GM18870 (cell line): ENCODE data around the gene USH2A.
"Not testable (repeated sequence)": the region's sequence is repeated elsewhere in the genome, so short reads cannot be mapped to it uniquely, and the experiment has no call there.

ENCODE experiments used
- ATAC-seq: cut with Tn5 transposase; IDR thresholded peaks from one replicate; pipeline ENCODE4 v1.9.1; 2021; ENCODE audit warnings: moderate library complexity; ENCODE audit not compliant: unreplicated experiment

Gene USH2A

GRCh38 chr1:216389774-216390173 lies 33.5 kb downstream of the USH2A start:
- ATAC-seq: no peak

- ATAC-seq: no peak
Observed at GRCh38 chr1:216388558-216388957, 34.7 kb downstream of the USH2A start.

GRCh38 chr1:216387782-216388181 lies 35.5 kb downstream of the USH2A start:
- ATAC-seq: no peak

GRCh38 chr1:216379441-216379840 lies 43.8 kb downstream of the USH2A start:
- ATAC-seq: no peak

GRCh38 chr1:216368249-216368648 lies 55.0 kb downstream of the USH2A start:
- ATAC-seq: no peak

- no peak for ATAC-seq
Observed at GRCh38 chr1:216366979-216367378, 56.3 kb downstream of the USH2A start.

- ATAC-seq: no peak
Observed at GRCh38 chr1:216356945-216357344, 66.3 kb downstream of the USH2A start.

GRCh38 chr1:216350186-216350585 lies 73.1 kb downstream of the USH2A start:
- no peak for ATAC-seq

- ATAC-seq: no peak
Observed at GRCh38 chr1:216346526-216346925, 76.7 kb downstream of the USH2A start.

GRCh38 chr1:216340542-216340941 lies 82.7 kb downstream of the USH2A start:
- not testable (repeated sequence) for ATAC-seq

GRCh38 chr1:216332462-216332861 lies 90.8 kb downstream of the USH2A start:
- ATAC-seq: no peak

- no peak for ATAC-seq
Observed at GRCh38 chr1:216332003-216332402, 91.2 kb downstream of the USH2A start.

- no peak for ATAC-seq
Observed at GRCh38 chr1:216331211-216331610, 92.0 kb downstream of the USH2A start.

- ATAC-seq: no peak
Observed at GRCh38 chr1:216330262-216330661, 93.0 kb downstream of the USH2A start.

GRCh38 chr1:216325946-216326345 lies 97.3 kb downstream of the USH2A start:
- no peak for ATAC-seq

- ATAC-seq: no peak
Observed at GRCh38 chr1:216325336-216325735, 97.9 kb downstream of the USH2A start.

GRCh38 chr1:216323344-216323743 lies 99.9 kb downstream of the USH2A start:
- ATAC-seq: no peak

- no peak for ATAC-seq
Observed at GRCh38 chr1:216314379-216315095, 108.7 kb downstream of the USH2A start.

- no peak for ATAC-seq
Observed at GRCh38 chr1:216310776-216311175, 112.5 kb downstream of the USH2A start.

GRCh38 chr1:216306830-216307229 lies 116.4 kb downstream of the USH2A start:
- no peak for ATAC-seq

GRCh38 chr1:216303690-216304089 lies 119.6 kb downstream of the USH2A start:
- ATAC-seq: no peak

- no peak for ATAC-seq
Observed at GRCh38 chr1:216293683-216294082, 129.6 kb downstream of the USH2A start.

- ATAC-seq: no peak
Observed at GRCh38 chr1:216290074-216290473, 133.2 kb downstream of the USH2A start.
